Osteocyte (in vitro differentiated cells): Measurements from ENCODE around the gene PLXNC1. TPM values are rescaled to one million over a fixed set of nuclear protein-coding genes. Genes with fewer than 3 reads are reported as not detected.
A peak's percentile ranks its signal among the peaks of the same experiment; 100 is the strongest.

ENCODE experiments used
- DNase-seq: peaks from one replicate; pipeline ENCODE4 v3.0.0; 2021; ENCODE audit warnings: mixed read lengths; ENCODE audit not compliant: unreplicated experiment; ENCODE audit errors: extremely low spot score
- H3K27ac Mint-ChIP-seq: one replicate; pipeline ENCODE4 v1.8.0; 2021; ENCODE audit warnings: mild to moderate bottlenecking, mixed read lengths; ENCODE audit not compliant: unreplicated experiment
- H3K27me3 Mint-ChIP-seq: one replicate; pipeline ENCODE4 v1.8.0; 2021; ENCODE audit warnings: mixed read lengths; ENCODE audit not compliant: unreplicated experiment
- H3K36me3 Mint-ChIP-seq: one replicate; pipeline ENCODE4 v1.8.0; 2021; ENCODE audit warnings: mixed read lengths; ENCODE audit not compliant: unreplicated experiment
- H3K4me1 Mint-ChIP-seq: one replicate; pipeline ENCODE4 v1.8.0; 2021; ENCODE audit warnings: mixed read lengths; ENCODE audit not compliant: unreplicated experiment
- H3K4me3 Mint-ChIP-seq: one replicate; pipeline ENCODE4 v1.8.0; 2021; ENCODE audit warnings: mild to moderate bottlenecking, moderate library complexity, mixed read lengths; ENCODE audit not compliant: unreplicated experiment
- H3K9me3 Mint-ChIP-seq: one replicate; pipeline ENCODE4 v1.8.0; 2021; ENCODE audit warnings: mixed read lengths; ENCODE audit not compliant: unreplicated experiment
- total RNA-seq: library from RNA; stranded (reverse); gene quantifications from 2 replicates; pipeline ENCODE4 v1.2.1, GENCODE V29; 2021
- TF ChIP-seq, protein P1 (sequence below): fragments of 200-600 bp; sonication (generic); IDR thresholded peaks from 2 replicates; pipeline ENCODE4 v1.5.0; 2021; ENCODE audit warnings: antibody characterized with exemption, mild to moderate bottlenecking, moderate library complexity

Gene PLXNC1
- total RNA-seq, 1 donor from 2014 or later = 0.32 TPM

DNA sequence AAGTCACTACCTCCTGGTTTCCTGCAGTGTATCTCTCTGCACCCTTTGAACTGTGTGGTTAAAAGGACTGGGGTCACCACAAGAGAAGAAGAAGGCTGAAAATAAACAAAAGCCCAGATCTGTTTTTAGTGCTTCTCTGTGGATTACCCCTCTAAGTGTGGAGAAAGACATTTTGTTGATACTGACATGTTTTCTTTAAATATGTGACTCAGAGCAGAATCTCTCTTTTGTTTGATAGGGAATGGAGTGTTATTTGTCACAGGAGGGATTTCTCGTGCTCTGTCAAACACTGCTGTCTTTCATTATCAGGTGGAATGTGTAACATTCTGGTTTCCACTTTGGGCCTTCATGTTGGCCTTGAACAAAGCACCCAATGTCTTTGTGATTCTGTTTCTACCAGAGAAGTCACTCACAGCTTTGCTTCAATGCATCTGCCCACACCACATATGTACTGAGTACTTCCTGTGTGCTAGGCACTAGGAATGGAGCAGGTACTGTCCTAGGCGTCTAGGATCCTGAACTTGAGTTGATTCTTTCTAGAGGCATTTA lies 82.1 kb downstream of the PLXNC1 start:
- H3K9me3 Mint-ChIP-seq = no peaks in the 10 kb centered on the region
- H3K36me3 Mint-ChIP-seq = no peaks in the 10 kb centered on the region
- H3K27ac Mint-ChIP-seq = no peak overlapping the region

DNA sequence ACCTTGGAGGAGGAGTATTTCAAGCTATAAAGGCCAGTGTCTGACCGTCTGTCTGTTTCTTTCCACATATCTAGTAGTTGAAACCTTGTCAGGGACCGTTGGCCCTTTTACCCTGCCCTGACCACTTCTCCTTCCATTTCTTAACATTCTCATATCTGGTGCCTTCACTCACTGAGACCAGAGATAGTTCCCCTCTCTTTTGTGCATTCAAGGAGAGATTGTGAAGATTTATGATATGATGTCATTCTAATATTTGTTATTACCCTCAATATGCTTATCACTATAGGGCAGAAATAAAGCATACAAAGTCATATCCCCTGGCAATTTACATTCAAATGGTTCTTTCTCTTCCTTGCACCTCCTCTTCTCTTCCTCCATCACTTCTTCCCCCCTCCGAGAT lies 83.3 kb downstream of the PLXNC1 start:
- DNase-seq = no peak
- H3K4me3 Mint-ChIP-seq = no peak overlapping the region
- no peak overlapping the region for H3K27ac Mint-ChIP-seq
- no peaks in the 10 kb centered on the region for H3K36me3 Mint-ChIP-seq
- no peaks in the 10 kb centered on the region for H3K9me3 Mint-ChIP-seq
- H3K27me3 Mint-ChIP-seq = peaks cover 27% of the 10 kb centered on the region
- TF ChIP-seq, protein P1, sequence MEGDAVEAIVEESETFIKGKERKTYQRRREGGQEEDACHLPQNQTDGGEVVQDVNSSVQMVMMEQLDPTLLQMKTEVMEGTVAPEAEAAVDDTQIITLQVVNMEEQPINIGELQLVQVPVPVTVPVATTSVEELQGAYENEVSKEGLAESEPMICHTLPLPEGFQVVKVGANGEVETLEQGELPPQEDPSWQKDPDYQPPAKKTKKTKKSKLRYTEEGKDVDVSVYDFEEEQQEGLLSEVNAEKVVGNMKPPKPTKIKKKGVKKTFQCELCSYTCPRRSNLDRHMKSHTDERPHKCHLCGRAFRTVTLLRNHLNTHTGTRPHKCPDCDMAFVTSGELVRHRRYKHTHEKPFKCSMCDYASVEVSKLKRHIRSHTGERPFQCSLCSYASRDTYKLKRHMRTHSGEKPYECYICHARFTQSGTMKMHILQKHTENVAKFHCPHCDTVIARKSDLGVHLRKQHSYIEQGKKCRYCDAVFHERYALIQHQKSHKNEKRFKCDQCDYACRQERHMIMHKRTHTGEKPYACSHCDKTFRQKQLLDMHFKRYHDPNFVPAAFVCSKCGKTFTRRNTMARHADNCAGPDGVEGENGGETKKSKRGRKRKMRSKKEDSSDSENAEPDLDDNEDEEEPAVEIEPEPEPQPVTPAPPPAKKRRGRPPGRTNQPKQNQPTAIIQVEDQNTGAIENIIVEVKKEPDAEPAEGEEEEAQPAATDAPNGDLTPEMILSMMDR = no peak
- peaks cover 4% of the 10 kb centered on the region for H3K4me1 Mint-ChIP-seq

More for the DNA sequence above, 82.1 kb downstream of the PLXNC1 start:
- no peak for DNase-seq
- peaks cover 4% of the 10 kb centered on the region for H3K4me1 Mint-ChIP-seq
- H3K4me3 Mint-ChIP-seq = no peak overlapping the region
- TF ChIP-seq, protein P1 = no peak
- peaks cover 16% of the 10 kb centered on the region for H3K27me3 Mint-ChIP-seq

GRCh38 chr12:94235848-94236247 lies 87.5 kb downstream of the PLXNC1 start:
- peaks cover 50% of the 10 kb centered on the region for H3K27me3 Mint-ChIP-seq
- TF ChIP-seq, protein P1 = no peak
- no peak overlapping the region for H3K4me3 Mint-ChIP-seq
- DNase-seq = no peak
- no peaks in the 10 kb centered on the region for H3K9me3 Mint-ChIP-seq
- H3K36me3 Mint-ChIP-seq = no peaks in the 10 kb centered on the region
- H3K27ac Mint-ChIP-seq = no peak overlapping the region
- H3K4me1 Mint-ChIP-seq = no peaks in the 10 kb centered on the region

- TF ChIP-seq, protein P1 = no peak
- Mint-ChIP-seq H3K9me3 (no peaks in the 10 kb centered on the region), H3K27me3 (peaks cover 65% of the 10 kb centered on the region), H3K4me1 (no peaks in the 10 kb centered on the region), H3K36me3 (no peaks in the 10 kb centered on the region), H3K4me3 (no peak overlapping the region), H3K27ac (no peak overlapping the region)
- peak; percentile 25 for DNase-seq
These were observed 91.1 kb downstream of the PLXNC1 start for GRCh38 chr12:94239332-94239993.

DNA sequence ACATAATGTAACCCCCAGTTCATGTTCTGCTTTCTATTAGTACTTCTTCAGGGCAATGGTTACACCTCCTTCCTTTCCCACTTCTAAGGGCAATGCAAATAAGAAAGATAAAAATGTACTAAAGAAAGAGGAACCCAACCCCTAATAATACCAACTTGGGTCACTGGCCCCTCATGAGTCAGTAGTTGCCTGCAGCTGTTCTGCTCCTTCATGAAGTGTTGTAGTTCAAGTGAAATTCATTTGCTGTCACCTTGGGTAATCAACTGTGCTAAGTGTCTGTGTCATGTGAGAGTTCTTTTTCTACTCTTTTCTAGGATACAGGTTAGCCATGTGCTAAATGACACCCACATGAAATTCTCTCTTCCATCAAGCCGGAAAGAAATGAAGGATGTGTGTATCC lies 91.8 kb downstream of the PLXNC1 start:
- TF ChIP-seq, protein P1 = no peak
- peaks cover 60% of the 10 kb centered on the region for H3K27me3 Mint-ChIP-seq
- H3K36me3 Mint-ChIP-seq = no peaks in the 10 kb centered on the region
- no peak overlapping the region for H3K4me3 Mint-ChIP-seq
- H3K9me3 Mint-ChIP-seq = no peaks in the 10 kb centered on the region
- DNase-seq = peak; percentile 8
- no peaks in the 10 kb centered on the region for H3K4me1 Mint-ChIP-seq
- no peak overlapping the region for H3K27ac Mint-ChIP-seq
